GM12892 (cell line): Measurements from ENCODE around the gene OR2T27.

Experiments
- POLR2A ChIP-seq: IDR thresholded peaks from 2 replicates; pipeline ENCODE4 v1.6.1; 2011; ENCODE audit warnings: low read depth, low read length, control low read depth
- POLR2AphosphoS5 ChIP-seq: IDR thresholded peaks from 2 replicates; pipeline ENCODE4 v1.6.1; 2011; ENCODE audit warnings: low read depth, low read length, control low read depth
- TAF1 ChIP-seq: IDR thresholded peaks from 2 replicates; pipeline ENCODE4 v1.6.1; 2011; ENCODE audit warnings: low read depth, mild to moderate bottlenecking, control low read depth, low read length, borderline replicate concordance

DNA sequence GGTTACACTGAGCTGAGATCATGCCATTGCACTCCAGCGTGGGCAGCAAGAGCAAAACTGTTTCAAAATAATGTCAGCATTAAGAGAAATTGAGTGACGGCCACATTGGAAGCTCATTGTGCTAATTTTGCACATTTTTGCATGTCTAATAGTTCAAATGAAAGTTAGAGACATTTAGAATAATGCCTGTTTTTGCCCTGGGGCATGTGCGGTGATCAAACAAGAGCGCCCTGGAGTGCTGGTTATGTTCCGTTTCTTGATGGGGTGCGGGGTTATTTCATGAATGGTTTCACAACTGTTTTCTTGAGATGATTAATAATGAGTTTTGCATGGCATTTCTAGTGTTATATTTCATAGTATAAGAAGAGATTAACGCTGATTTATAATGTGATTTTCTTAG, 33.6 kb downstream of the OR2T27 start:
- no peak for TF ChIP-seq POLR2AphosphoS5
- no peak for TF ChIP-seq POLR2A
- no peak for TF ChIP-seq TAF1
